Epithelial cell of proximal tubule (primary cell): Measurements from ENCODE around the gene MCRIP2. TPM values are rescaled to one million over a fixed set of nuclear protein-coding genes. Genes with fewer than 3 reads are reported as not detected.
"Not testable (repeated sequence)": the region's sequence is repeated elsewhere in the genome, so short reads cannot be mapped to it uniquely, and the experiment has no call there.

ENCODE experiments used
- DNase-seq: peaks from one replicate; pipeline ENCODE4 v3.0.0-alpha.2; 2011; ENCODE audit warnings: low read depth
- H3K4me3 ChIP-seq: 2 replicates; pipeline ENCODE4 v1.5.1; 2011; ENCODE audit warnings: low read depth, mild to moderate bottlenecking, low read length
- total RNA-seq: library from RNA; depleted of rRNA; stranded (reverse); fragments of >200 nt; gene quantifications from 2 replicates; pipeline ENCODE4 v1.2.3, GENCODE V29; 2015
- TF ChIP-seq, protein P1 (sequence below): conservative IDR thresholded peaks from 2 replicates; pipeline ENCODE4 v1.5.1; 2012; ENCODE audit warnings: low read depth, mild to moderate bottlenecking, low read length

Gene MCRIP2
- total RNA-seq, 1 donor from 2014 or later = 70.3 TPM

GRCh38 chr16:684961-685696, 43.5 kb downstream of the MCRIP2 start:
- TF ChIP-seq, protein P1, sequence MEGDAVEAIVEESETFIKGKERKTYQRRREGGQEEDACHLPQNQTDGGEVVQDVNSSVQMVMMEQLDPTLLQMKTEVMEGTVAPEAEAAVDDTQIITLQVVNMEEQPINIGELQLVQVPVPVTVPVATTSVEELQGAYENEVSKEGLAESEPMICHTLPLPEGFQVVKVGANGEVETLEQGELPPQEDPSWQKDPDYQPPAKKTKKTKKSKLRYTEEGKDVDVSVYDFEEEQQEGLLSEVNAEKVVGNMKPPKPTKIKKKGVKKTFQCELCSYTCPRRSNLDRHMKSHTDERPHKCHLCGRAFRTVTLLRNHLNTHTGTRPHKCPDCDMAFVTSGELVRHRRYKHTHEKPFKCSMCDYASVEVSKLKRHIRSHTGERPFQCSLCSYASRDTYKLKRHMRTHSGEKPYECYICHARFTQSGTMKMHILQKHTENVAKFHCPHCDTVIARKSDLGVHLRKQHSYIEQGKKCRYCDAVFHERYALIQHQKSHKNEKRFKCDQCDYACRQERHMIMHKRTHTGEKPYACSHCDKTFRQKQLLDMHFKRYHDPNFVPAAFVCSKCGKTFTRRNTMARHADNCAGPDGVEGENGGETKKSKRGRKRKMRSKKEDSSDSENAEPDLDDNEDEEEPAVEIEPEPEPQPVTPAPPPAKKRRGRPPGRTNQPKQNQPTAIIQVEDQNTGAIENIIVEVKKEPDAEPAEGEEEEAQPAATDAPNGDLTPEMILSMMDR = no peak
- H3K4me3 ChIP-seq = peak overlapping the region; percentile 76
- no peak for DNase-seq

GRCh38 chr16:685967-686366, 44.3 kb downstream of the MCRIP2 start:
- H3K4me3 ChIP-seq = no peak overlapping the region
- DNase-seq = no peak
- TF ChIP-seq, protein P1 = peak; percentile 61

DNA sequence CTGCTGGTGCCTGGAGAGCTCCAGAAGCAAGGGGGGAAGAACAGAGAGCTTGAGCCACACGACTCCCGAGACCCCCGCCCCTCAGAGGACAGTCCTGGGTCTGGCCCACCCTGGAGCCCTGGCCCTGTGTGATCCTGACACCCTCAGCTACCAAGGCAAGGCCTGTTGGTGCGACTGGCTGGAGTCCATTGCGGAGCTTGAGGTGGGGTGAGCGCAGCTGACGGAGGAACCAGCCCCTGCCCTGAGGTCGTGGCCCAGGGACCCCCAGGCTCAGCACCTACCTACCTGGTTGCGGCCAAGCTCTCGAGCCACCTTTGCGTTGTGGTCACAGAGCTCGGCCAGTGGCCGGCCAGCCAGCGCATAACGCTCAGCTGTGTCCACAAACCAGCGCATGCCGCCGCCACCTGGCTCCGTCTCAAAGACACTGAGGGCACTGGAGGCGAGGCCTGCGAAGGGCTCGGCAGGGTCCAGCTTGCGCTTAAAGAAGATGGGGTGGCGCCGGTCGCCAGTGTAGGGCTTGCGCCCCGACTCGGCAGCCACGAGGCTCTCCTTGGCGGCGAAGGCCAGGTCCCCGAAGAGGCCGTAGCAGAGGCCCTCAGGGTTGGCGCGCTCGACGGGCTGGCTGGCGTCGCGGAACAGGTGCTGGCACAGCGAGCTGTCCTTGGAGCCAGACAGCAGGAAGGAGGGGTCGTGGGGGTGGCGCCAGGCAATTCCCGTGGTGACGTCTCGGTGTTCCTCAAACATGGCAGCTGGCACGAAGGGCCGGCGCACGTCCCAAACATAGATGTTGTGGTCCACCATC, 45.0 kb downstream of the MCRIP2 start:
- no peak overlapping the region for H3K4me3 ChIP-seq
- TF ChIP-seq, protein P1 = no peak
- no peak for DNase-seq

GRCh38 chr16:687499-687898, 45.9 kb downstream of the MCRIP2 start:
- H3K4me3 ChIP-seq = no peak overlapping the region
- DNase-seq = no peak
- TF ChIP-seq, protein P1 = no peak

- TF ChIP-seq, protein P1 = no peak
- no peak for DNase-seq
- peak overlapping the region; percentile 94 for H3K4me3 ChIP-seq
Measured at GRCh38 chr16:689175-689897, 47.7 kb downstream of the MCRIP2 start.

DNA sequence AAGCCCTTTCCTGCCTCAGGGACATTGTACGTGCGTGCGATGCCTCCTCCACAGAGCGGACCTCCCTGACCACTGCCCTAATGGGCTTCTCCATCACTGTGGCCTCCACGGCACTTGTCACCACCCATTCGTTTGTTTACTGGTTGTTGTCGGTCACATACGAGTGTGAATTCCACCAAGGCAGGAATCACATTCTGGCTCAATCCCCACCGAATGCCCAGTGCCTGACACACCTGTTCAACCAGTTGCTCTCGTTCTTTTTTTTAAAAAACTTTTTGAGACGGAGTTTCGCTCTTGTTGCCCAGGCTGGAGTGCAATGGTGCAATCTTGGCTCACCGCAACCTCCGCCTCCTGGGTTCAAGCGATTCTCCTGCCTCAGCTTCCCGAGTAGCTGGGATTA, 49.6 kb downstream of the MCRIP2 start:
- DNase-seq, H3K4me3 ChIP-seq: not testable (repeated sequence)
